Suppressor macrophage treated with lipopolysaccharide for 1 hour (primary cell): ENCODE results near the gene ASPDH.

Source experiments
- DNase-seq, 3 donors: peaks; one replicate each; pipeline ENCODE4 v3.0.0-alpha.2; 2020 to 2022

The ASPDH gene

DNA sequence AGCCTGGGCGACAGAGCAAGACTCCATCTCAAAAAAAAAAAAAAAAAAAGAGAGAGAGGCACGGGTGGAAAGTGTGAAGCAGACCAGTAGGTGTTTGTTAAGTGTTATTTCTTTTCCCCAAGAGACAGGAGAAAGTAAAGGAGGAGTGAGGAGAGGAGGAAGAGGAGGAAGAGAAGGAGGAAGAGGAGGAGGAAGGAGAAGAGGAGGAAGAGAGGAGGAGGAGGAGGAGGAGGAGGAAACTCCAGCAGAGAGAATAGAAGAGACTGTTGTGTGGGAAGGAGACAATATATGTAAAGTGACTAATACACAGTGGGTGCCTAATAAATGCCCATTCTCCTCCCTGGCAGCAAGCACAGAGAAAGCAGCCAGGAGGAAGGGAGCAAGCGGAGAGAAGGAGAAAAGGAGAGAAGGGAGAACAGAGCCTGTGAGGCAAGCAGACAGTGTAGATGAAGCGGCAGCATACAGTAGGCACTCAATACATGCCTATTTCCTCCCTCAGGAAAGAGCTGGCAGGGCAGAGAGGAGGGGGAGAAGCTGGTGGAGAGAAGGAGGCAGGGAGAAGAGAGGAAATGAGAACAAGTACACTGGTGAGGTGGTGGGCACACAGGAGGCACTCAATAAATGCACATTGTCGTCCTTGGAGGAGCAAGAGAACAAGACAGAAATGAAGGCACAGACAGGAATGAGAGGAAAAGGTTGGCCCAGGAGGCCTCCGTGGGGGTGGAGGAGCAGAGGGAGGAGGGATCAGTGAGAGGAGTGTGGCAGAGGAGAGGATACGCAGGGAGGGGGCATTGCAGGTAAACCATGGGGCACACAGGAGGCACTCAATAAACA lies 19.3 kb downstream of the ASPDH start:
- no peak for DNase-seq

DNA sequence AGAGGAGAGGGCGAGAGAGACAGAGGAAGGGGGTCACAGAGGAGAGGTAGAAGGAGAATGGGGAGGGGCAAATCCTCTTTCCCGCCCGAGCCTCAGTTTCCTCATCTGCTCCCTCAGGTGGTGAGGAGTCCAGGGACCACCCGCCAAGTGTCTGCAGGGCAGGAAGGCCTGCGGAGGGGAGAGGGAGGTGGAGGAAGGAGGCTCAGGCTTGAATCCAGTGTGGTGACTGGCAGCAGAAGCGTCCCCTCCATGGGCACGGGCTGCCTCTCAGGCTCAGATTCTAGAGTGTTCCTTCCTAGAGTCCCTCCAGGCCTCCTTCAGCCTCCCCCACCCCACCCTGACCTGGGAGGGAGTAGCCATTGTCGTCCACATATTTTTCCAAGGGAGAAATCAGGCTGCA lies 20.5 kb downstream of the ASPDH start:
- no peak for DNase-seq

DNA sequence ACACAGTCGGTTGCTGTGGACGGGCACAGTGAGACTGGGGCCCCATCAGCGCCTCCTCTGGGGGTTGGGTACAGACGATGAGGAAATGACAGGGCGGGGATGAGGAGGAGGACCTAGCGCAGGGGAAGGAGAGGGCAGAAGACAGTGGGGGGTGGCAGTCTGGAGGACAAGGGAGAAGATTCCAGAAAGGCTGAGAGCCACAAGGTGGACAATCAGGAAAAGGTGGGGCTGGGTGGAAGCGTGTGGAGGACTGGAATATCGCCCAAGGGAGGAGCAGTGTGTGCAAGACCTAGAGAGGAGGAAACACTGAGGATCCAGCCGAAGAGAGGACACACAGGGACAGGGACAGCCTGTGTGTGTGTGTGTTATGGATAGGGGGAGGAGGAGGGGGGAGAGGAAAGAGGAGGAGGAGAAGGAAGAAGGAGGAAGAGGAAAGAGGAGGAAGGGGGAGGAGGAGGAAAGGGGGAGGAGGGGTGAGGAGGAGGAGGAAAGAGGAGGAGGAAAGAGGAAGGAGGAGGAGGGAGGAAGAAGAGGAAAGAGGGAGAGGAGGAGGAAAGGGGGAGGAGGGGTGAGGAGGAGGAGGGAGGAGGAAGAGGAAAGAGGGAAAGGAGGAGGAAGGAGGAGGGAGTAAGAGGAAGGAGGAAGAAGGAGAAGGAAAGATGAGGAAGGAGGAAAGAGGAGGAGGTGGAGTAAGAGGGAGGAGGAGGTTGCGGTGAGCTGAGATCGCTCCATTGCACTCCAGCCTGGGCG lies 21.2 kb downstream of the ASPDH start:
- DNase-seq: peak in 2 of 3 donors; percentile 30 to 37

DNA sequence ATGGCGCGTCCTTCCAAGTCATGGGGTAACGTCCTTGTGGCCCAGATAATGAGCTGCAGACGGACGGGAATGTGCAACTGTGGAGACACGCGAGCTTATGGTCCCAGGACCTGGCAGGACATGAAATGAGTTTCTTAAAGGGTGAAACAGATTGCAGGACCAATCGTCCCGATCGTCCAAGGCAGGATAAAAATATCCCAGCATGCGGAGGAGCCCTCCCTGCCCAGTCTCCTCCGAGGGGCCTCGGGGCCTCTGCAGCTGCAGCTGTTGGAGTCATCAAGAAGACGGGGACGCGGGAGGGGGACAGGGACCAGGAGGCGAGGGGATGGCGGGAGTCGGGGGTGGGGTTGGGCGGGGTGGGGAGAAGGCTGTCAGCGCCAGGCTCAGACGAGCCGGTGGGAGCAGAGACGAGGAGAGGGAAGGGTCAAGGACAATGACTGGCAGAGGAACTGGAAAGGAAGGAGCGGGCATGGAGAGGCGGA lies 22.7 kb downstream of the ASPDH start:
- no peak for DNase-seq

GRCh38 chr19:50490411-50490811 lies 23.3 kb downstream of the ASPDH start:
- DNase-seq: no peak

DNA sequence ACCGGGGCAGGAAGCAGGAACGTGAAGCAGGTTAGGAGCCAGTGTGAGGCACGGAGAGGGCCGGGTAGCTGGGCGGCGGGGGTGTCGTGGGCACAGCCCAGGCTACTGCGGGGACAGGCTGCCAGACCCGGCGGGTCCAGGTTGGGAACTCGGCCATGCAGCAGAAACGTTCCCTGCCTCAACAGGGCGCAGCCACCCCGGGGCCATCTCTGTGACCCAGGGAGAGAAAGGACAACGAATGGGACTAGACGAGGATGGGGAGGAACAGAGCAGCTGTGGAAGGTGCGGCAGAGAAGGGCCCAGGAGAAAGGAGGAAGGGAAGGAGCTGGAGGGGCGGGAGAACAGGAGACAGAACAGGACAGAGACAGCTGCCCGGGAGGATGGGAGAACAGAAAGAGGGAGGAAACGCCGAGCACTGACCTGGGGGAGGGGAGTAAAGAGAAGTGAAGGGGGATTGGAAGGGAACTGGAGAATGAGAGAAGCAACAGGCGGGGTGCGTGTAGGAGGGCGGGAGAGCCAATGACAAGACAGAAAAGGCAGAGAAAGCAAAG lies 24.2 kb downstream of the ASPDH start:
- DNase-seq: peak in 1 of 3 donors; percentile 43

DNA sequence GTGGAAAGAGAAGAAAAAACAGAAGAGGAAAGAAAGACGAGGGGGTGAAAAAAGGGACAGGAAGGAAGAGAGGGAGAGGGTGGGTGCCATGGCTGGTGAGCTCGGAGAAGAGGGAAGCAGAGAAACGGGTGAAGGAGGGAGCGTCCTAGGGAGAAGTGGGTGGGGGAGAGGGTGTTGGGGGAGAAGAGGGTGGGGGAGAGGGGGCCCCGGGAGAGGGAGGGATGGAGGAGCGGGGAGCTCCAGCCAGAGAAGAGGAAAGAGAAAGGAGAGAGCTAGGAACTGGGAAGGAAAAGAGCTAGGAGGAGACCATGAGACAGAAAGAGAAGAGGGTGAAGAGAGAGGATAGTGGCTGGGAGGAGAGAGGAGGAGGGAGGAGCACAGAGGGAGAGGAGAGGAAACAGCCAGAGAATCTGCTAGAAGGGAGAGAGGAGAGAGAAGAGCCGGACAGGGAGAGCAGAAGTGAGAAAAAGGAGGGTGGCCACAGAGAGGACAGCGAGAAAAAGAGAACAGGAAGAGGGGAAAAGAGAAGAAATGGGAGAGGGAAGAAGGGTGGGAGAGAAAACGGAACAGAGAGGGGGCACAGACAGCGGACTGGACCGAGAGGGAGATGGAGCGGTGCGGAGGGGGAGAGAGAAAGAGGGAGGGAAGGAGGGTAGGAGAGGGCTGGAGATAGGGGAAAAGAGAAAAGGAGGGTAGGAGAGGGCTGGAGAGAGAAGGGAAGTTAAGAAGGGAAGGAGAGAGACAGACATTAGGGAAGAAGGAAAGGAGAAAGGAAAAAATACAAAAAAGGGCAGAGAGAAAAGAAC lies 25.1 kb downstream of the ASPDH start:
- peak in 1 of 3 donors; percentile 28 for DNase-seq

- DNase-seq: peak; percentile 44 to 69 (median 45)
Measured at GRCh38 chr19:50486823-50487515, 26.7 kb downstream of the ASPDH start.

GRCh38 chr19:50485284-50485955 lies 28.3 kb downstream of the ASPDH start:
- no peak for DNase-seq

- DNase-seq: no peak
Measured at GRCh38 chr19:50482916-50483315, 30.8 kb downstream of the ASPDH start.

GRCh38 chr19:50482271-50482855 lies 31.4 kb downstream of the ASPDH start:
- no peak for DNase-seq

DNA sequence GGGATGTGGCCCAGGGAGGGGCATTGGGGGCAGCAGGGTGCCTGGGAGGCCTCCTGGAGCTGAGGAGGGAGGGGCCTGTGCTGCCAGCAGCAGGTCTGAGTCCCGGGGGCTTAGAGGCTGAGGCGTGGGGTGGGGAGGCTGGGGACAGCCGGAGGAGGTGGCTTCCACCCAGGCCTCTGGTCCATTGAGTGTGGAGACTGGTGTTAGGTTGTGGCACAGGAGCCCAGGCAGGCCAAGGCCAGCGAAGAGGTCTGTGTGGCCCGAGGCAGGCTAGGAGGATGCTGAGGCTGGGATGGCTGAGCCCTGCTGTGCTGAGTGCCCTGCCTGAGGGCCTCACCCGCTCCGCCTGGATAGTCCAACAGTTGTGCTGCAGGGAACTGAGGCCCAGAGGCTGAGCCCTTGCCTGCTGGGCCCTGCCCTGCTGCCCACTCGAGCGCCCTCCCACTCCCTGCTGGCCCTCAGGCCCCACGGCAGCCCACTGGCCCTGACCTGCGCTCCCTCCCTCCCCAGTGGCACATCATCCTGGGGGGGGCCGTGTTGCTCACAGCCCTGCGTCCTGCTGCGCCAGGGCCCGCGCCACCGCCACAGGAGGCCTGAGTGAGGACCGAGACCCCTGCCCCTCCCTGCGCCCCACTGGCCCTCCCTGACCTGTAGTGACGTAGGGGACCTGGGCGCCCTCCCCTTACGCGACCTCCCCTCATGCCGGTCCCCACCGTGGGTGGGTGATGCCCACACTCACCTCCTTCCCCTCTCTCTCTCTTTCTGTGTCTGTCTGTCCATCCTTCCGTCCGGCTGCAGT lies 32.2 kb downstream of the ASPDH start:
- no peak for DNase-seq

DNA sequence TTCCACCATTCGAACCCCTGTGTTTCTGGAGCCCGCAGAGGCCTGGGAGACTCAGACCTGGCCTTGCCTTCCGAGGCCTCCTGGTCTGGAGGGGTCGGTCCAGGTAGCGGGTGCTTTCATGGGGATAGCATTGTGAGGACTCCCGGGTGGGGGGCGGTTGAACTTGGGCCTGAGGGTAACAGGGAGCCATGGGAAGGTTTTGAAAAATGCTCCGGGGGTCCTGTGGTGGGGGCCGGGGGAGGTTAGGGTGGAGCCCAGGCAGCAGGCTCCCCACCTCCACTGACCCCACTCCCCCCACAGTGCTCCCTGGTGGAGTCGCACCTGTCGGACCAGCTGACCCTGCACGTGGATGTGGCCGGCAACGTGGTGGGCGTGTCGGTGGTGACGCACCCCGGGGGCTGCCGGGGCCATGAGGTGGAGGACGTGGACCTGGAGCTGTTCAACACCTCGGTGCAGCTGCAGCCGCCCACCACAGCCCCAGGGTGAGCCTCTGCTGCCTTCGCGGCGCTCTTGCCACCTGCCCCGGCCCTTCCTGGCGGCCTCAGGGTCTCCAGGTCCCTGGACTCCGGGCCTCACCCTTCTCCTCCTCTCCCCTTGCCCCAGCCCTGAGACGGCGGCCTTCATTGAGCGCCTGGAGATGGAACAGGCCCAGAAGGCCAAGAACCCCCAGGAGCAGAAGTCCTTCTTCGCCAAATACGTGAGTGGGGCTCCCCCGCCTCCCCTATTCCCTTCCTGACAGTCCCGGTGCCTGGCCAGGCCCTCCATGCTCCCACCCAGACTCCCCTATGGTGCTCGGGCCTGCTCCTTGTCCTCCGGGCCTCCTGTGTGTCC lies 33.2 kb downstream of the ASPDH start:
- DNase-seq: no peak

DNA sequence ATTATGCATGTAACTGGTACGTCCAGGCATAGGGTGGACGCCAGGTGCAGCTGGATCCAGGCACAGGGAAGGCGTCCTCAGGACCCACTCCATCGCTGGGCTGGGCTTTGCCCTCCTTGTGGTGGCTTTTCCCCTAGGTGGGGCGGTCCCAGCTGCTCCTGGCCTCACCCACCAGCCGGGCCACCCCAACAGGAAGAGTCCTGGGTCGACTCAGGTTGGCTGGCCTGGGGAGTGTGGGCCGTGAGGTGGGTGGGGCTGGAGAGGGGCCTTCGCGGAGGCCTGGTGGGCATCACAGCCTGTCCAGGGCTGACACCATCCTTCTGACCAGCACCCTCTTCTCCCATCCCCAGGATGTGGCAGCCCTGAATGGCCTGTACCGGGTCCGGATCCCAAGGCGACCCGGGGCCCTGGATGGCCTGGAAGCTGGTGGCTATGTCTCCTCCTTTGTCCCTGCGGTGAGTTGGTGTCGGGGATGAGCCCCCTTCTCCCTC lies 33.9 kb downstream of the ASPDH start:
- no peak for DNase-seq

DNA sequence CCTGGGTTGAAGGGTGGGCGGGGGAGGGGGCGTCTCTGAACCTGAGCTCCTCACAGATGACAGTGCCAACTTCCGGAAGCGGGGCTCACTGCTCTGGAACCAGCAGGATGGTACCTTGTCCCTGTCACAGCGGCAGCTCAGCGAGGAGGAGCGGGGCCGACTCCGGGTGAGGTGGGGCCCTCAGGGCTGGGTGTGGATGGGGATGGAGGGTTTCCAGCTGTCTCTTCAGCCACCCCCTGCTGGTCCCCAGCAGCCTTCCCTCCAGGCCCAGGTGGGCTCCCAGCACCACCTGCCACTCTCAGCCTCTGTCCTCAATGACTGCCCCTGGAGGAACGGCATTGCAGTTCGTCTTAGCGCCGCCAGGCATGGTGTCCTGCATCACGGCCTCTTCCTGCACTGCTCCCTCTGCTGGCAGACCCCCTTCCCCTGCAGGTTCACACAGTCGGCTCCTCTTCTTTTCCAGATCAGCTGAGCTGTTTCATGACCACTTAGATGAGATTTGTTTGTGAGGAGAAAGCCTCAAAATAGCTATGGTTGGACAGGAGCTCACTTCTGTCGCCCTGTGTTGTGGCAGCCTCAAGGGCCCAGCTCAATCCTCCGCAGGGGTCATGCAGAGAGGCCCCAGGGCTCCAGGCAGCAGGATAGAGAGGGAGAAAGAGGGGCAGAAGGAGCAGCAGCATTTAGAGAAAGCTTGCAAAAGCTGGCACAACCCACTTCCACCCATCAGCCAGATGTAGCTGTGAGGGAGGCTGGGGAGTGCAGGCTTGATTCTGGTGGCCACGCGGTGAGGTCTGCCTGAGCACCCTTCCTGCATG lies 34.6 kb downstream of the ASPDH start:
- DNase-seq: peak in 2 of 3 donors; percentile 26 to 46

DNA sequence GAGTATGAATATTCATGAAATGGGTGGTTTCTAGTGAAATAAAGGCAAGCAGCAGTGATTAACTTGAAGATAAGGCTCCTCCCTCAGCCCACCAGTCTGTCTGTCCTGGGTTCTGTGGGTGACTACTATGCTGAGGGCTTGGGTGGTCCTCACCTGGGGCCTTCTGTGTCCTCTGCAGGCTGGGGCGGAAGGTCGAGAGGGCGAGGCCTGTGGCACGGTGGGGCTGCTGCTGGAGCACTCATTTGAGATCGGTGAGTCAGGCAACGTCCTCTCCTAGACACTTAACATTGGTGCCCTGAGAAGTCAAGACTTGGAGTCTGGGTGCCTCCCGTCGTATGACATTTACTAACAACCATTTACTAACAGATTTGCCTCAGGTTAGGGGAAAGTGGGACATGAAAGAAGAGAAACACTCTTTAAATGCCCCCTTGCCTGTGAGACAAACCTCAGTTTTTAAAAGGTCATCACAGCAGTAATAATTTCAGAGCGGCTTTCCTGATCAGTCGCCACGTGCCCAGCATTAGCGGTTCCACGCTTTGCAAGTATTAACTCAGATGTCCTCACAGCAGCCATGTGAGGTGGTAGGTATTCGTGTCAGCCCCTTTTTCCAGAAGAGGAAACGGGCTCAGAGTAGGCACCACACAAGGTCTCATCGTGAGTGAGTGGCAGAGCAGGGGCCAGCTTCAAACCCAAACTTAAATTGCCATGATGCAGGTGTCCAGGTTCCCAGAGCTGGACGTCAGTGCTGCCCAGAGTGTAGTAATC lies 35.8 kb downstream of the ASPDH start:
- DNase-seq: no peak

DNA sequence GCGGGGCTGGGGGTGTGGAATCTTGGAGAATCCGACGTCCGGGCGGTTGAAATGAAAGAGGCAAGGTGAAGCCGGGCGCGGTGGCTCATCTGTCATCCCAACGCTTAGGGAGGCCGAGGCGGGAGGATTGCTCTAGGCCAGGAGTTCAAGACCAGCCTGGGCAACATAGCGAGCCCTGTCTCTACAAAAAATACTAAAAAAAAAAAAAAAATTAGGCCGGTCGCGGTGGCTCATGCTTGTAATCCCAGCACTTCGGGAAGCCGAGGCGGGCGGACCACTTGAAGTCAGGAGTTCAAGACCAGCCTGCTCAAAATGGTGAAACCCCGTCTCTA lies 36.8 kb downstream of the ASPDH start:
- DNase-seq: no peak
